H9 (cell line): ENCODE data around the gene ARHGAP27. TPM values are rescaled to one million over a fixed set of nuclear protein-coding genes. Genes with fewer than 3 reads are reported as not detected.

Experiments used
- DNase-seq: peaks from one replicate; pipeline ENCODE4 v3.0.0-alpha.2; 2017
- H2AFZ ChIP-seq: one replicate; pipeline ENCODE4 v1.6.1; 2013; ENCODE audit warnings: mild to moderate bottlenecking, low read length, control low read depth, moderate library complexity
- H2AK5ac ChIP-seq: 2 replicates; pipeline ENCODE4 v1.6.1; 2013; ENCODE audit warnings: low read length, control low read depth, mixed read lengths; ENCODE audit not compliant: insufficient read length
- H2BK120ac ChIP-seq: one replicate; pipeline ENCODE4 v1.6.1; 2013; ENCODE audit warnings: low read depth, mild to moderate bottlenecking, low read length, control low read depth, inconsistent platforms; ENCODE audit not compliant: poor library complexity, severe bottlenecking
- H2BK12ac ChIP-seq: 2 replicates; pipeline ENCODE4 v1.6.1; 2013; ENCODE audit warnings: low read length, control low read depth, mixed read lengths, low read depth; ENCODE audit not compliant: insufficient read length
- H2BK15ac ChIP-seq: 2 replicates; pipeline ENCODE4 v1.6.1; 2013; ENCODE audit warnings: low read depth, low read length, control low read depth
- H2BK20ac ChIP-seq: one replicate; pipeline ENCODE4 v1.6.1; 2013; ENCODE audit warnings: low read depth, mild to moderate bottlenecking, low read length, control low read depth, inconsistent platforms; ENCODE audit not compliant: poor library complexity, severe bottlenecking
- H2BK5ac ChIP-seq: 2 replicates; pipeline ENCODE4 v1.6.1; 2013; ENCODE audit warnings: low read length, control low read depth, mixed read lengths; ENCODE audit not compliant: insufficient read length
- H3K14ac ChIP-seq: 2 replicates; pipeline ENCODE4 v1.6.1; 2013; ENCODE audit warnings: low read length, control low read depth; ENCODE audit not compliant: insufficient read depth
- H3K18ac ChIP-seq: 2 replicates; pipeline ENCODE4 v1.6.1; 2013; ENCODE audit warnings: low read depth, mild to moderate bottlenecking, mixed read lengths, low read length, control low read depth; ENCODE audit not compliant: insufficient read length
- H3K23ac ChIP-seq: 2 replicates; pipeline ENCODE4 v1.6.1; 2013; ENCODE audit warnings: low read length, control low read depth, mixed read lengths, low read depth; ENCODE audit not compliant: insufficient read length
- H3K23me2 ChIP-seq: 2 replicates; pipeline ENCODE4 v1.6.1; 2013; ENCODE audit warnings: low read depth, mild to moderate bottlenecking, mixed read lengths, low read length, control low read depth; ENCODE audit not compliant: insufficient read length, poor library complexity, severe bottlenecking
- H3K27ac ChIP-seq: 2 replicates; pipeline ENCODE4 v1.5.1; 2013; ENCODE audit warnings: low read length, control low read depth, mixed read lengths, low read depth; ENCODE audit not compliant: insufficient read length
- H3K27me3 ChIP-seq: 2 replicates; pipeline ENCODE4 v1.6.1; 2013; ENCODE audit warnings: low read length, control low read depth, inconsistent platforms; ENCODE audit not compliant: insufficient read depth
- H3K4ac ChIP-seq: 2 replicates; pipeline ENCODE4 v1.6.1; 2013; ENCODE audit warnings: low read depth, mild to moderate bottlenecking, control low read depth, inconsistent platforms, low read length, moderate library complexity
- H3K4me1 ChIP-seq: 2 replicates; pipeline ENCODE4 v1.6.1; 2013; ENCODE audit warnings: low read length, control low read depth, inconsistent platforms; ENCODE audit not compliant: insufficient read depth
- H3K4me2 ChIP-seq: 2 replicates; pipeline ENCODE4 v1.6.1; 2013; ENCODE audit warnings: low read length, control low read depth, mixed read lengths; ENCODE audit not compliant: insufficient read length, insufficient read depth
- H3K56ac ChIP-seq: 2 replicates; pipeline ENCODE4 v1.6.1; 2013; ENCODE audit warnings: low read depth, mild to moderate bottlenecking, mixed read lengths, low read length, control low read depth; ENCODE audit not compliant: insufficient read length
- H3K79me1 ChIP-seq: 2 replicates; pipeline ENCODE4 v1.6.1; 2013; ENCODE audit warnings: low read depth, mild to moderate bottlenecking, moderate library complexity, low read length, control low read depth, inconsistent platforms; ENCODE audit not compliant: insufficient read depth, poor library complexity, severe bottlenecking
- H3K79me2 ChIP-seq: 2 replicates; pipeline ENCODE4 v1.6.1; 2013; ENCODE audit warnings: low read length, control low read depth, inconsistent platforms; ENCODE audit not compliant: insufficient read depth
- H3K9ac ChIP-seq: 2 replicates; pipeline ENCODE4 v1.6.1; 2013; ENCODE audit warnings: low read length, control low read depth, mixed read lengths; ENCODE audit not compliant: insufficient read length; ENCODE audit errors: extremely low read depth
- H3K9me3 ChIP-seq: one replicate; pipeline ENCODE4 v1.6.1; 2013; ENCODE audit warnings: low read depth, low read length, inconsistent platforms; ENCODE audit not compliant: control insufficient read depth
- H3T11ph ChIP-seq: one replicate; pipeline ENCODE4 v1.6.1; 2013; ENCODE audit warnings: mild to moderate bottlenecking, low read length, control low read depth, inconsistent platforms
- H4K20me1 ChIP-seq: one replicate; pipeline ENCODE4 v1.6.1; 2013; ENCODE audit not compliant: control insufficient read depth, insufficient read length, insufficient read depth
- H4K5ac ChIP-seq: 2 replicates; pipeline ENCODE4 v1.6.1; 2013; ENCODE audit warnings: low read depth, mild to moderate bottlenecking, mixed read lengths, low read length, control low read depth; ENCODE audit not compliant: insufficient read length
- H4K8ac ChIP-seq: replicated peaks from 2 replicates; pipeline ENCODE4 v1.6.1; 2013; ENCODE audit warnings: low read length, control low read depth, mixed read lengths, low read depth; ENCODE audit not compliant: insufficient read length
- H4K91ac ChIP-seq: 2 replicates; pipeline ENCODE4 v1.6.1; 2013; ENCODE audit warnings: low read depth, mild to moderate bottlenecking, moderate library complexity, mixed read lengths, low read length, control low read depth; ENCODE audit not compliant: insufficient read length
- H3K27ac Mint-ChIP-seq, 3 experiments: 2 replicates in 2 of 3; 3 replicates in 1 of 3; pipeline ENCODE4 v1.8.0; 2020 to 2021; ENCODE audit warnings: mixed read lengths in 3 of 3, mild to moderate bottlenecking in 1 of 3, moderate library complexity in 1 of 3
- H3K27me3 Mint-ChIP-seq: 2 replicates; pipeline ENCODE4 v1.8.0; 2021; ENCODE audit warnings: low read depth, mild to moderate bottlenecking, moderate library complexity, mixed read lengths
- H3K36me3 Mint-ChIP-seq, 3 experiments: 2 replicates in 2 of 3; 3 replicates in 1 of 3; pipeline ENCODE4 v1.8.0; 2020 to 2021; ENCODE audit warnings: low read depth in 3 of 3, mixed read lengths in 3 of 3; ENCODE audit not compliant: insufficient read depth in 1 of 3
- H3K4me1 Mint-ChIP-seq, 2 experiments: 2 replicates each; pipeline ENCODE4 v1.8.0; 2020; ENCODE audit warnings: mixed read lengths in 2 of 2
- H3K4me3 Mint-ChIP-seq, 2 experiments: 2 replicates in 1 of 2; 3 replicates in 1 of 2; pipeline ENCODE4 v1.8.0; 2020 to 2021; ENCODE audit warnings: mild to moderate bottlenecking in 2 of 2, mixed read lengths in 2 of 2, moderate library complexity in 1 of 2
- H3K9me3 Mint-ChIP-seq, 2 experiments: 2 replicates in 1 of 2; 3 replicates in 1 of 2; pipeline ENCODE4 v1.8.0; 2020; ENCODE audit warnings: mild to moderate bottlenecking in 2 of 2, mixed read lengths in 2 of 2, moderate library complexity in 1 of 2
- WGBS: extraction: QIAGEN DNeasy Blood & Tissue Kit; methylation state at CpG from one replicate; pipeline ENCODE4 v1.1.7; 2013; ENCODE audit warnings: missing lambda C conversion rate, low lambda C conversion rate, mixed read lengths; ENCODE audit not compliant: insufficient read length; ENCODE audit errors: extremely low coverage; 5-methylcytosine and 5-hydroxymethylcytosine counted together
- total RNA-seq: library from RNA; stranded (reverse); gene quantifications from 2 replicates; pipeline ENCODE4 v1.2.1, GENCODE V29; 2021
- TF ChIP-seq, protein P1 (sequence below): fragments of 200-600 bp; sonication (generic); conservative IDR thresholded peaks from 3 replicates; pipeline ENCODE4 v1.8.0; 2021; ENCODE audit warnings: antibody characterized with exemption, mild to moderate bottlenecking

The ARHGAP27 gene
- total RNA-seq, 1 experiment from 2014 or later: 9.9 TPM

DNA sequence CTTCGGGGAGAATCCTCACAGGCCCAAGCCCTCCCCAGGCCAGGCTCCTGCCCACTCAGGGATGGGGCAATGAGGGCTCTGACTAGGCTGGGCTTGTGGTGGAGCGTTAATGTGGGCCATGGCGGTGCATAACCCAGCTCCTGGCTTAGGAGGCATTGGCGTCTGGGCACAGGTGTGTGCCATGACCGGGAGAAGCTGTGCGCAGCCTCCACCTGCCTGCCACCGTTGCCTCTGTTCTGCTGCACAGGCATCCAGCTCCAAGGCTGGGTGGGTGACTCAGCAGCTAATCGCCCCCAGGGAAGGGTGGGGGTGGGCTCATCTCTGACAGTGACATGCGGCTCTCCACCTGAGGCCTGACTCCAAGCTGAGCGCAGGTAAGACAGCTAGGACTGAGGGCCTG is 3.5 kb upstream of the ARHGAP27 start:
- Histone ChIP-seq H3K4me2 (no peak overlapping the region), H3K27ac (no peak overlapping the region), H2AK5ac (no peak overlapping the region), H2AFZ (no peak overlapping the region), H2BK20ac (no peak overlapping the region), H2BK12ac (no peak overlapping the region), H3K23ac (no peak overlapping the region), H3K27me3 (peaks cover 3% of the 10 kb centered on the region; the same call in 1 of the 2 replicates), H3K79me2 (no peaks in the 10 kb centered on the region), H3K14ac (no peak overlapping the region; the same call in 1 of the 2 replicates), H4K5ac (no peak overlapping the region), H3K4ac (no peak overlapping the region), H3K4me1 (no peaks in the 10 kb centered on the region), H3K56ac (no peak overlapping the region), H2BK15ac (no peak overlapping the region), H3K23me2 (peaks cover 13% of the 10 kb centered on the region), H4K8ac (no peak overlapping the region), H3K18ac (no peak overlapping the region), H2BK5ac (no peak overlapping the region), H4K91ac (no peak overlapping the region), H3K9ac (no peak overlapping the region), H3T11ph (no peak overlapping the region), H4K20me1 (no peaks in the 10 kb centered on the region), H2BK120ac (no peak overlapping the region), H3K79me1 (no peaks in the 10 kb centered on the region), H3K9me3 (no peaks in the 10 kb centered on the region)
- Mint-ChIP-seq H3K27me3 (peaks cover 24% of the 10 kb centered on the region), H3K27ac (no peak overlapping the region), H3K9me3 (no peaks in the 10 kb centered on the region), H3K36me3 (peaks cover 0 to 7% (median 0%) of the 10 kb centered on the region in 3 experiments; a peak in 2 of 7 replicates), H3K4me1 (peaks cover 29 to 36% of the 10 kb centered on the region in 2 experiments), H3K4me3 (no peak overlapping the region)
- TF ChIP-seq, protein P1, sequence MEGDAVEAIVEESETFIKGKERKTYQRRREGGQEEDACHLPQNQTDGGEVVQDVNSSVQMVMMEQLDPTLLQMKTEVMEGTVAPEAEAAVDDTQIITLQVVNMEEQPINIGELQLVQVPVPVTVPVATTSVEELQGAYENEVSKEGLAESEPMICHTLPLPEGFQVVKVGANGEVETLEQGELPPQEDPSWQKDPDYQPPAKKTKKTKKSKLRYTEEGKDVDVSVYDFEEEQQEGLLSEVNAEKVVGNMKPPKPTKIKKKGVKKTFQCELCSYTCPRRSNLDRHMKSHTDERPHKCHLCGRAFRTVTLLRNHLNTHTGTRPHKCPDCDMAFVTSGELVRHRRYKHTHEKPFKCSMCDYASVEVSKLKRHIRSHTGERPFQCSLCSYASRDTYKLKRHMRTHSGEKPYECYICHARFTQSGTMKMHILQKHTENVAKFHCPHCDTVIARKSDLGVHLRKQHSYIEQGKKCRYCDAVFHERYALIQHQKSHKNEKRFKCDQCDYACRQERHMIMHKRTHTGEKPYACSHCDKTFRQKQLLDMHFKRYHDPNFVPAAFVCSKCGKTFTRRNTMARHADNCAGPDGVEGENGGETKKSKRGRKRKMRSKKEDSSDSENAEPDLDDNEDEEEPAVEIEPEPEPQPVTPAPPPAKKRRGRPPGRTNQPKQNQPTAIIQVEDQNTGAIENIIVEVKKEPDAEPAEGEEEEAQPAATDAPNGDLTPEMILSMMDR: no peak
- DNase-seq: peak; percentile 60
- no CpG with 5 or more reads among the region's 10 CpGs for WGBS
